Heart right ventricle (tissue), 16 donors: ENCODE results near the gene AREL1. TPM values are rescaled to one million over a fixed set of nuclear protein-coding genes. Genes with fewer than 3 reads are reported as not detected.

Experiments
- ATAC-seq, 8 donors: fragments of 200-7000 bp; cut with Tn5 transposase; one replicate each; pipeline ENCODE4 v1.9.1; 2020; ENCODE audit warnings: mild to moderate bottlenecking in 8 of 8, moderate library complexity in 8 of 8, moderate number of reproducible peaks in 1 of 8
- DNase-seq, 2 donors: peaks; one replicate each; pipeline ENCODE4 v3.0.0-alpha.2; 2020
- H3K27ac ChIP-seq, 10 donors: fragments of 200-600 bp; sonication (generic) in 2 of 10; one replicate each; pipeline versions ENCODE4 v1.5.0 to v1.8.0; 2020 to 2022; ENCODE audit warnings: mild to moderate bottlenecking in 3 of 10
- H3K27me3 ChIP-seq, 7 donors: fragments of 200-600 bp; one replicate each; pipeline ENCODE4 v1.8.0; 2021 to 2022; ENCODE audit warnings: mild to moderate bottlenecking in 2 of 7
- H3K36me3 ChIP-seq, 9 donors: fragments of 200-600 bp; sonication (generic) in 1 of 9; one replicate each; pipeline versions ENCODE4 v1.5.0 to v1.8.0; 2020 to 2022; ENCODE audit warnings: mild to moderate bottlenecking in 2 of 9
- H3K4me1 ChIP-seq, 9 donors: fragments of 200-600 bp; sonication (generic) in 1 of 9; one replicate each; pipeline versions ENCODE4 v1.5.0 to v1.8.0; 2020 to 2022; ENCODE audit warnings: mild to moderate bottlenecking in 4 of 9
- H3K4me3 ChIP-seq, 10 donors: fragments of 200-600 bp; sonication (generic) in 2 of 10; one replicate each; pipeline versions ENCODE4 v1.5.0 to v1.8.0; 2020 to 2022; ENCODE audit warnings: mild to moderate bottlenecking in 7 of 10, moderate library complexity in 2 of 10
- H3K9me3 ChIP-seq, 11 donors: fragments of 200-600 bp in 10 of 11; sonication (generic) in 2 of 11; one replicate each; pipeline versions ENCODE4 v1.5.0 to v1.8.0; 2013 to 2022; ENCODE audit warnings: mild to moderate bottlenecking in 2 of 11, control low read depth in 1 of 11, moderate library complexity in 1 of 11
- WGBS, 2 donors: extraction: QIAGEN DNeasy Blood & Tissue Kit; methylation state at CpG; one replicate each; pipeline ENCODE4 v1.1.7; 2013; ENCODE audit warnings: inconsistent platforms in 1 of 2; 5-methylcytosine and 5-hydroxymethylcytosine counted together
- intact Hi-C, 10 donors: fragments of 100-400 bp; cut with DNase I; formaldehyde crosslinking; loops; one replicate each; pipeline versions ENCODE4 v1.11.1 to v1.14.2; 2022
- polyA plus RNA-seq, 2 donors: library from polyadenylated mRNA; stranded (reverse); fragments of 200-250 nt; gene quantifications; one replicate each; pipeline ENCODE4 v1.2.3, GENCODE V29; 2013
- total RNA-seq, 10 donors: library from RNA; stranded (reverse); fragmentation: NEBNext Ultra II Directional in 3 of 10; extraction: Animal tissue kit (Norgen Biotek cat#: 25700) in 3 of 10; gene quantifications; one replicate each; pipeline versions ENCODE4 v1.2.1 to v1.2.4, GENCODE V29; 2021 to 2023
- TF ChIP-seq, protein P1 (sequence below), 9 donors: fragments of 200-600 bp; sonication (generic) in 2 of 9; IDR thresholded peaks; one replicate each; pipeline versions ENCODE4 v1.5.0 to v1.8.0; 2021 to 2022; ENCODE audit warnings: antibody characterized with exemption in 9 of 9, mild to moderate bottlenecking in 5 of 9, moderate library complexity in 1 of 9
- donor health status: Arrhythmogenic right ventricular cardiomyopathy.
- donor health status: ischemic (EF 13 %, LVEDD 7.1; RV severe dilation, severe dysfunction).
- donor health status: healthy with polysubstance abuse.
- donor health status: DM: no; HTN: yes; CAD: no.
- donor health status: DM: no; HTN: no; CAD: no.
- donor health status: ischemic (EF 25% LVEDD 6.9; RV normal size, moderate dysfunction).
- donor health status: ischemic (EF 25% LVEDD 5.7; RV mildly dilated, moderate dysfunction).
- donor health status: healthy.
- donor health status: DM: yes; HTN: yes; CAD: no.
- donor health status: Ischemic cardiomyopathy.
- donor health status: ischemic (EF 35%, LVEDD 5.7; RV mildly dilated, moderate dysfunction).
- donor health status: nonischemic (EF 11% LVEDD 7.7; RV severe dilation, severe dysfunction).
- donor health status: DM: yes; HTN: yes; CAD: no.
- donor health status: PGD.
- donor health status: ischemic (EF 29% LVEDD 5.4; RV normal size, mild dysfunction).
- donor health status: nonischemic (EF 23%, LVEDD 6.1; RV moderate dilation, normal function).

Gene AREL1
- total and polyA plus RNA-seq, 12 donors = 8.8 to 27.2 (median 20.7) TPM

DNA sequence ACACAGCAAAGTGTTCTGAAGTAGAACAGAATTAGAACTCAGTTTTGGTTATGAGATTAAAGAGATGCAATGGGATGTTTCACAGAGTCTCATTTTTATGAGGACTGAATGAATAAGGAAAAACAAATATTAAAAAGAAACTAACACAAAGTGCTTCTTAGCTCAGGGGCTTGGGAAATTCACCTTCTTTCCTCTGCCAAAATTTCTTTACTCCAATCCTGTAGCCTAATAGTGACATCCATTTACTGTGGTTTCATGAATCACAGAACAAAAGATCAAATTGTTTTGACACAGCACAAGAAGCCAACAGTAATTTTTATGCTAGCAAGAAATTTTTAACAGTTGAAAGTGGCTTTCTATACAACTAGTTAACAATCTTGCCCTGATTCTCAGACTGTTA is 37.7 kb downstream of the AREL1 start:
- H3K36me3 ChIP-seq = peaks cover 0 to 99% (median 37%) of the 10 kb centered on the region in 9 donors
- ATAC-seq (no peak), DNase-seq (no peak)
- H3K9me3 ChIP-seq = no peaks in the 10 kb centered on the region
- no peaks in the 10 kb centered on the region for H3K4me1 ChIP-seq
- no peaks in the 10 kb centered on the region for H3K27me3 ChIP-seq
- intact Hi-C loops = no loop called here
- H3K27ac ChIP-seq = no peak overlapping the region
- TF ChIP-seq, protein P1, sequence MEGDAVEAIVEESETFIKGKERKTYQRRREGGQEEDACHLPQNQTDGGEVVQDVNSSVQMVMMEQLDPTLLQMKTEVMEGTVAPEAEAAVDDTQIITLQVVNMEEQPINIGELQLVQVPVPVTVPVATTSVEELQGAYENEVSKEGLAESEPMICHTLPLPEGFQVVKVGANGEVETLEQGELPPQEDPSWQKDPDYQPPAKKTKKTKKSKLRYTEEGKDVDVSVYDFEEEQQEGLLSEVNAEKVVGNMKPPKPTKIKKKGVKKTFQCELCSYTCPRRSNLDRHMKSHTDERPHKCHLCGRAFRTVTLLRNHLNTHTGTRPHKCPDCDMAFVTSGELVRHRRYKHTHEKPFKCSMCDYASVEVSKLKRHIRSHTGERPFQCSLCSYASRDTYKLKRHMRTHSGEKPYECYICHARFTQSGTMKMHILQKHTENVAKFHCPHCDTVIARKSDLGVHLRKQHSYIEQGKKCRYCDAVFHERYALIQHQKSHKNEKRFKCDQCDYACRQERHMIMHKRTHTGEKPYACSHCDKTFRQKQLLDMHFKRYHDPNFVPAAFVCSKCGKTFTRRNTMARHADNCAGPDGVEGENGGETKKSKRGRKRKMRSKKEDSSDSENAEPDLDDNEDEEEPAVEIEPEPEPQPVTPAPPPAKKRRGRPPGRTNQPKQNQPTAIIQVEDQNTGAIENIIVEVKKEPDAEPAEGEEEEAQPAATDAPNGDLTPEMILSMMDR (IDR thresholded peaks at IDR 0.05) = no peak
- no peak overlapping the region for H3K4me3 ChIP-seq

GRCh38 chr14:74673768-74674167 is 39.1 kb downstream of the AREL1 start:
- H3K36me3 ChIP-seq = peaks cover 0 to 99% (median 49%) of the 10 kb centered on the region in 9 donors

GRCh38 chr14:74671789-74672188 is 41.1 kb downstream of the AREL1 start:
- 74 to 79% methylated on average over 4 of the region's 4 CpGs for WGBS, 2 donors

More at GRCh38 chr14:74673768-74674167, 39.1 kb downstream of the AREL1 start:
- intact Hi-C loops = no loop called here
- no peaks in the 10 kb centered on the region for H3K4me1 ChIP-seq
- 88% methylated on average over 4 of the region's 4 CpGs for WGBS, 2 donors
- H3K27ac ChIP-seq = no peak overlapping the region
- H3K27me3 ChIP-seq = no peaks in the 10 kb centered on the region
- H3K9me3 ChIP-seq = no peaks in the 10 kb centered on the region
- DNase-seq (no peak), ATAC-seq (no peak)
- TF ChIP-seq, protein P1 (IDR thresholded peaks at IDR 0.05) = no peak
- no peak overlapping the region for H3K4me3 ChIP-seq

GRCh38 chr14:74670726-74671411 is 42.0 kb downstream of the AREL1 start:
- Histone ChIP-seq H3K36me3 (peaks cover 0 to 100% (median 57%) of the 10 kb centered on the region in 9 donors), H3K4me1 (no peaks in the 10 kb centered on the region), H3K4me3 (no peak overlapping the region), H3K9me3 (no peaks in the 10 kb centered on the region), H3K27ac (no peak overlapping the region), H3K27me3 (no peaks in the 10 kb centered on the region)
- TF ChIP-seq, protein P1 (IDR thresholded peaks at IDR 0.05) = no peak
- no peak for ATAC-seq
- WGBS, 2 donors = 87 to 89% methylated on average over 9 of the region's 9 CpGs
- intact Hi-C loops = no loop called here
- no peak for DNase-seq

More at GRCh38 chr14:74671789-74672188, 41.1 kb downstream of the AREL1 start:
- H3K27ac ChIP-seq = peak overlapping the region in 1 of 10 donors; percentile 11
- DNase-seq (no peak), ATAC-seq (peak in 3 of 8 donors; percentile 38 to 46 (median 41))
- no peaks in the 10 kb centered on the region for H3K9me3 ChIP-seq
- no peaks in the 10 kb centered on the region for H3K27me3 ChIP-seq
- TF ChIP-seq, protein P1 (IDR thresholded peaks at IDR 0.05) = no peak
- peaks cover 0 to 100% (median 58%) of the 10 kb centered on the region in 9 donors for H3K36me3 ChIP-seq
- no peaks in the 10 kb centered on the region for H3K4me1 ChIP-seq
- intact Hi-C loops = no loop called here
- H3K4me3 ChIP-seq = no peak overlapping the region
